Astrocyte (in vitro differentiated cells and primary cell): ENCODE measurements around the gene SLC31A1. TPM values are rescaled to one million over a fixed set of nuclear protein-coding genes. Genes with fewer than 3 reads are reported as not detected.

Source experiments
- DNase-seq: peaks from one replicate; pipeline ENCODE4 v3.0.0-alpha.2; 2010; ENCODE audit warnings: low read depth
- FAIRE-seq: peaks from 2 replicates; lab custom pipeline; 2011; peaks lifted over from hg19 to GRCh38; lab: Jason Lieb, UNC
- H2AFZ ChIP-seq: 2 replicates; pipeline ENCODE4 v1.6.0; 2012; ENCODE audit warnings: low read depth, low read length, inconsistent platforms
- H3K27ac ChIP-seq: 2 replicates; pipeline ENCODE4 v1.5.1; 2011; ENCODE audit warnings: low read depth, low read length, inconsistent platforms
- H3K27me3 ChIP-seq: 2 replicates; pipeline ENCODE4 v1.6.0; 2011; ENCODE audit warnings: low read length, inconsistent platforms; ENCODE audit not compliant: insufficient read depth
- H3K36me3 ChIP-seq: 2 replicates; pipeline ENCODE4 v1.5.1; 2011; ENCODE audit warnings: low read length, inconsistent platforms; ENCODE audit not compliant: insufficient read depth
- H3K4me1 ChIP-seq: 2 replicates; pipeline ENCODE4 v1.5.1; 2011; ENCODE audit warnings: low read length, inconsistent platforms; ENCODE audit not compliant: insufficient read depth
- H3K4me2 ChIP-seq: 2 replicates; pipeline ENCODE4 v1.6.0; 2012; ENCODE audit warnings: low read length, inconsistent platforms
- H3K4me3 ChIP-seq: 2 replicates; pipeline ENCODE4 v1.5.1; 2011; ENCODE audit warnings: low read depth, mild to moderate bottlenecking, low read length, inconsistent platforms; ENCODE audit not compliant: insufficient read depth
- H3K79me2 ChIP-seq: 2 replicates; pipeline ENCODE4 v1.6.0; 2012; ENCODE audit warnings: mild to moderate bottlenecking, low read length, inconsistent platforms; ENCODE audit not compliant: insufficient read depth
- H3K9ac ChIP-seq: 2 replicates; pipeline ENCODE4 v1.6.0; 2012; ENCODE audit warnings: mild to moderate bottlenecking, low read length, inconsistent platforms
- H3K9me3 ChIP-seq: 2 replicates; pipeline ENCODE4 v1.5.1; 2012; ENCODE audit warnings: low read depth, mild to moderate bottlenecking, low read length, inconsistent platforms; ENCODE audit not compliant: insufficient read depth
- H4K20me1 ChIP-seq: 2 replicates; pipeline ENCODE4 v1.6.0; 2012; ENCODE audit warnings: low read length, inconsistent platforms; ENCODE audit not compliant: insufficient read depth
- H3K27ac Mint-ChIP-seq: one replicate; pipeline ENCODE4 v1.8.0; 2021; ENCODE audit warnings: mild to moderate bottlenecking, mixed read lengths; ENCODE audit not compliant: unreplicated experiment
- H3K27me3 Mint-ChIP-seq: one replicate; pipeline ENCODE4 v1.8.0; 2021; ENCODE audit warnings: low read depth, mixed read lengths; ENCODE audit not compliant: unreplicated experiment
- H3K36me3 Mint-ChIP-seq: one replicate; pipeline ENCODE4 v1.8.0; 2021; ENCODE audit warnings: low read depth, mixed read lengths; ENCODE audit not compliant: unreplicated experiment
- H3K4me1 Mint-ChIP-seq: one replicate; pipeline ENCODE4 v1.8.0; 2021; ENCODE audit warnings: low read depth, mixed read lengths; ENCODE audit not compliant: unreplicated experiment
- H3K4me3 Mint-ChIP-seq: one replicate; pipeline ENCODE4 v1.8.0; 2021; ENCODE audit warnings: mild to moderate bottlenecking, moderate library complexity, mixed read lengths; ENCODE audit not compliant: unreplicated experiment
- H3K9me3 Mint-ChIP-seq: one replicate; pipeline ENCODE4 v1.8.0; 2021; ENCODE audit warnings: mild to moderate bottlenecking, mixed read lengths; ENCODE audit not compliant: unreplicated experiment
- CTCF ChIP-seq: IDR thresholded peaks from 2 replicates; pipeline ENCODE4 v1.5.1; 2011; ENCODE audit warnings: low read depth, mild to moderate bottlenecking, inconsistent platforms, low read length, moderate library complexity; ENCODE audit not compliant: insufficient read depth
- EZH2 ChIP-seq: IDR thresholded peaks from 2 replicates; pipeline ENCODE4 v1.6.1; 2012; ENCODE audit warnings: mild to moderate bottlenecking, low read length, inconsistent platforms; ENCODE audit not compliant: insufficient read depth
- total RNA-seq: library from RNA; stranded (reverse); gene quantifications from 2 replicates; pipeline ENCODE4 v1.2.1, GENCODE V29; 2021

Gene SLC31A1
- total RNA-seq, 1 donor from 2014 or later: 35.8 TPM

GRCh38 chr9:113219186-113219936 is 2.0 kb upstream of the SLC31A1 start:
- Mint-ChIP-seq H3K36me3 (peaks cover 2% of the 10 kb centered on the region), H3K9me3 (no peaks in the 10 kb centered on the region), H3K4me3 (peak overlapping the region; percentile 97), H3K27me3 (no peaks in the 10 kb centered on the region), H3K4me1 (peaks cover 27% of the 10 kb centered on the region), H3K27ac (no peak overlapping the region)
- Histone ChIP-seq H3K9me3 (no peaks in the 10 kb centered on the region), H3K27me3 (no peaks in the 10 kb centered on the region), H2AFZ (no peak overlapping the region), H3K4me1 (peaks cover 22% of the 10 kb centered on the region), H3K36me3 (peaks cover 3% of the 10 kb centered on the region), H3K27ac (no peak overlapping the region), H3K4me3 (peak overlapping the region; percentile 99), H3K4me2 (peak overlapping the region; percentile 89), H3K79me2 (peaks cover 80% of the 10 kb centered on the region), H4K20me1 (peaks cover 47% of the 10 kb centered on the region), H3K9ac (peak overlapping the region; percentile 96)
- DNase-seq (no peak), FAIRE-seq (no peak)
- TF ChIP-seq EZH2: no peak
- no peak for TF ChIP-seq CTCF

GRCh38 chr9:113219969-113220368 is 1.4 kb upstream of the SLC31A1 start:
- no peak overlapping the region for H3K27ac ChIP-seq
- Mint-ChIP-seq H3K27me3 (no peaks in the 10 kb centered on the region), H3K4me3 (peak overlapping the region; percentile 97), H3K9me3 (no peaks in the 10 kb centered on the region), H3K36me3 (no peaks in the 10 kb centered on the region), H3K4me1 (peaks cover 24% of the 10 kb centered on the region), H3K27ac (no peak overlapping the region)
- peak; percentile 88 for DNase-seq
- peaks cover 41% of the 10 kb centered on the region for H4K20me1 ChIP-seq
- H2AFZ ChIP-seq: no peak overlapping the region
- peaks cover 3% of the 10 kb centered on the region for H3K36me3 ChIP-seq
- peaks cover 74% of the 10 kb centered on the region for H3K79me2 ChIP-seq
- peak overlapping the region; percentile 99 for H3K4me3 ChIP-seq
- H3K9me3 ChIP-seq: no peaks in the 10 kb centered on the region
- H3K9ac ChIP-seq: peak overlapping the region; percentile 96
- H3K4me1 ChIP-seq: peaks cover 22% of the 10 kb centered on the region
- no peaks in the 10 kb centered on the region for H3K27me3 ChIP-seq
- TF ChIP-seq CTCF (no peak), EZH2 (no peak)
- H3K4me2 ChIP-seq: peak overlapping the region; percentile 89
- no peak for FAIRE-seq

- Histone ChIP-seq H4K20me1 (peaks cover 39% of the 10 kb centered on the region), H3K4me2 (peak overlapping the region; percentile 89), H3K9ac (peak overlapping the region; percentile 96), H3K4me3 (peak overlapping the region; percentile 99), H3K9me3 (no peaks in the 10 kb centered on the region), H3K27ac (peak overlapping the region; percentile 86), H3K79me2 (peaks cover 72% of the 10 kb centered on the region), H3K36me3 (peaks cover 3% of the 10 kb centered on the region), H3K4me1 (peaks cover 22% of the 10 kb centered on the region), H3K27me3 (no peaks in the 10 kb centered on the region), H2AFZ (peak overlapping the region; percentile 96)
- Mint-ChIP-seq H3K4me1 (peaks cover 21% of the 10 kb centered on the region), H3K4me3 (peak overlapping the region; percentile 97), H3K27me3 (no peaks in the 10 kb centered on the region), H3K9me3 (no peaks in the 10 kb centered on the region), H3K27ac (peak overlapping the region; percentile 88), H3K36me3 (no peaks in the 10 kb centered on the region)
- TF ChIP-seq CTCF: no peak
- no peak for TF ChIP-seq EZH2
- no peak for FAIRE-seq
- no peak for DNase-seq
Observed at GRCh38 chr9:113220467-113221002, 809 bp upstream of the SLC31A1 start.
